CD14-positive monocyte (primary cell): ENCODE results near the gene GABRD. TPM values are rescaled to one million over a fixed set of nuclear protein-coding genes. Genes with fewer than 3 reads are reported as not detected.

ENCODE experiments used
- DNase-seq, 3 donors: peaks; one replicate each; pipeline ENCODE4 v3.0.0-alpha.2; 2011 to 2022
- H2AFZ ChIP-seq: 2 replicates; pipeline ENCODE4 v1.6.0; 2012; ENCODE audit warnings: mild to moderate bottlenecking, low read depth, low read length, inconsistent platforms; ENCODE audit not compliant: insufficient read depth, poor library complexity, severe bottlenecking
- H3K27ac ChIP-seq, 2 donors: 1 replicate in 1 of 2; 2 replicates in 1 of 2; pipeline ENCODE4 v1.5.1; 2012 to 2013; ENCODE audit warnings: low read length in 2 of 2, control low read depth in 1 of 2, inconsistent platforms in 1 of 2, low read depth in 1 of 2, mild to moderate bottlenecking in 1 of 2
- H3K27me3 ChIP-seq, 2 donors: one replicate each; pipeline versions ENCODE4 v1.6.0 to v1.6.1; 2011 to 2013; ENCODE audit warnings: low read length in 2 of 2; ENCODE audit not compliant: control insufficient read depth in 2 of 2, insufficient read depth in 2 of 2
- H3K36me3 ChIP-seq, 2 donors: replicated peaks in 1 of 2; 1 replicate in 1 of 2; 2 replicates in 1 of 2; pipeline versions ENCODE4 v1.5.1 to v1.6.1; 2012 to 2013; ENCODE audit warnings: low read length in 2 of 2, control low read depth in 1 of 2, inconsistent platforms in 1 of 2, mild to moderate bottlenecking in 1 of 2; ENCODE audit not compliant: insufficient read depth in 2 of 2, control insufficient read depth in 1 of 2
- H3K4me1 ChIP-seq, 2 donors: 1 replicate in 1 of 2; 2 replicates in 1 of 2; pipeline versions ENCODE4 v1.5.1 to v1.6.1; 2012 to 2013; ENCODE audit warnings: low read length in 2 of 2, control low read depth in 1 of 2, inconsistent platforms in 1 of 2, mild to moderate bottlenecking in 1 of 2, moderate library complexity in 1 of 2; ENCODE audit not compliant: insufficient read depth in 2 of 2, control insufficient read depth in 1 of 2
- H3K4me2 ChIP-seq: replicated peaks from 2 replicates; pipeline ENCODE3; 2012; ENCODE audit warnings: low read length, moderate library complexity, mild to moderate bottlenecking; ENCODE audit not compliant: poor library complexity, severe bottlenecking; ENCODE audit errors: extremely low read depth
- H3K4me3 ChIP-seq, 3 experiments: fragments of 200-600 bp in 1 of 3; sonication (generic) in 1 of 3; replicated peaks in 1 of 3; 1 replicate in 2 of 3; 2 replicates in 1 of 3; pipeline ENCODE4 v1.5.1; 2011 to 2013; ENCODE audit warnings: low read length in 3 of 3, mild to moderate bottlenecking in 3 of 3, control low read depth in 2 of 3, low read depth in 2 of 3, inconsistent platforms in 1 of 3, moderate library complexity in 1 of 3
- H3K79me2 ChIP-seq: 2 replicates; pipeline ENCODE4 v1.6.0; 2012; ENCODE audit warnings: mild to moderate bottlenecking, control low read depth, inconsistent platforms, low read length, moderate library complexity; ENCODE audit not compliant: insufficient read depth
- H3K9ac ChIP-seq: 2 replicates; pipeline ENCODE4 v1.6.0; 2017; ENCODE audit warnings: low read length, mild to moderate bottlenecking; ENCODE audit not compliant: insufficient read depth, poor library complexity, severe bottlenecking
- H3K9me3 ChIP-seq, 2 donors: replicated peaks in 1 of 2; 1 replicate in 1 of 2; 2 replicates in 1 of 2; pipeline versions ENCODE4 v1.5.1 to v1.6.1; 2012 to 2013; ENCODE audit warnings: low read length in 2 of 2, control low read depth in 1 of 2; ENCODE audit not compliant: control insufficient read depth in 1 of 2, insufficient read depth in 1 of 2
- H4K20me1 ChIP-seq: 2 replicates; pipeline ENCODE4 v1.6.0; 2012; ENCODE audit warnings: mild to moderate bottlenecking, low read length, control low read depth, moderate library complexity; ENCODE audit not compliant: insufficient read depth
- H3K27ac Mint-ChIP-seq, 7 donors: one replicate each; pipeline ENCODE4 v1.8.0; 2020; ENCODE audit warnings: mild to moderate bottlenecking in 7 of 7, mixed read lengths in 7 of 7, moderate library complexity in 6 of 7, inconsistent platforms in 2 of 7
- H3K27me3 Mint-ChIP-seq, 3 donors: one replicate each; pipeline ENCODE4 v1.8.0; 2021 to 2022; ENCODE audit warnings: low read depth in 3 of 3, mild to moderate bottlenecking in 3 of 3, mixed read lengths in 3 of 3, moderate library complexity in 3 of 3, inconsistent platforms in 1 of 3
- H3K36me3 Mint-ChIP-seq, 2 donors: one replicate each; pipeline ENCODE4 v1.8.0; 2020; ENCODE audit warnings: mixed read lengths in 2 of 2, inconsistent platforms in 1 of 2, mild to moderate bottlenecking in 1 of 2
- H3K4me1 Mint-ChIP-seq: one replicate; pipeline ENCODE4 v1.8.0; 2020; ENCODE audit warnings: mild to moderate bottlenecking, mixed read lengths
- H3K4me3 Mint-ChIP-seq, 2 donors: one replicate each; pipeline ENCODE4 v1.8.0; 2020; ENCODE audit warnings: mild to moderate bottlenecking in 2 of 2, mixed read lengths in 2 of 2, moderate library complexity in 1 of 2
- H3K9me3 Mint-ChIP-seq, 7 donors: one replicate each; pipeline ENCODE4 v1.8.0; 2020 to 2022; ENCODE audit warnings: mixed read lengths in 7 of 7, mild to moderate bottlenecking in 6 of 7, moderate library complexity in 6 of 7, inconsistent platforms in 2 of 7
- WGBS: methylation state at CpG from one replicate; pipeline ENCODE4 v1.1.5; 2013; ENCODE audit warnings: missing lambda C conversion rate; ENCODE audit not compliant: insufficient coverage; 5-methylcytosine and 5-hydroxymethylcytosine counted together
- intact Hi-C, 2 donors: fragments of 100-400 bp; cut with micrococcal nuclease; formaldehyde crosslinking; loops; one replicate each; pipeline versions ENCODE4 v1.15.0 to v1.15.1; 2023
- polyA plus RNA-seq, 3 donors: library from polyadenylated mRNA; depleted of rRNA in 1 of 3; unstranded in 2 of 3; stranded (reverse) in 1 of 3; fragments of 300-500 nt in 2 of 3; fragments of >200 nt in 1 of 3; fragmentation: Illumina TruSeq in 2 of 3; gene quantifications; 1 replicate in 2 of 3; 2 replicates in 1 of 3; pipeline ENCODE4 v1.2.3, GENCODE V29; 2012 to 2021
- TF ChIP-seq, protein P1 (sequence below): fragments of 200-600 bp; IDR thresholded peaks from one replicate; pipeline ENCODE4 v1.8.0; 2022; ENCODE audit warnings: antibody characterized with exemption, mild to moderate bottlenecking

The GABRD gene
- polyA plus RNA-seq, 3 donors = not detected

GRCh38 chr1:2031546-2032540 is 12.7 kb downstream of the GABRD start:
- H3K27me3 ChIP-seq = no peaks in the 10 kb centered on the region
- WGBS = 85% methylated on average over 28 of the region's 33 CpGs

DNA sequence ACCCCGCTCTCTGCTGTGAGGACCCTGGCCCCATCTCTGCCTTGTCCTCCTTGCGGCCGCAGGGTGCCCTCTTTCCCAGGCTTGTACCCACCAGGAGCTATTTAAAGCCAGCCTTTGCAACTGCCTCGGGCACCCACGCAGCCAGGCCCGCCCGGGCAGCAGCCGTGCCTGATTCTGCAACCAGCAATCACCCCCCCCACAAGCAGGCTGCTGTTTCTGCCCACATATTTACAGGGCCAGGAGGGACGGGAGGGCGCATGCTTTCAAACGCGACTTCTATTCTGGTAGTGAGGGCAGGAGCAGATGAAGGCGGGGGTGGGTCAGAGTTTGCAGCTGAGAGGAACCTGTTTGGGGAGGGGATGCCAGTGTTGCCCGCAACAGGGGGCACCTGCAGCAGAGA is 13.6 kb downstream of the GABRD start:
- no peaks in the 10 kb centered on the region for H3K4me1 ChIP-seq
- TF ChIP-seq, protein P1, sequence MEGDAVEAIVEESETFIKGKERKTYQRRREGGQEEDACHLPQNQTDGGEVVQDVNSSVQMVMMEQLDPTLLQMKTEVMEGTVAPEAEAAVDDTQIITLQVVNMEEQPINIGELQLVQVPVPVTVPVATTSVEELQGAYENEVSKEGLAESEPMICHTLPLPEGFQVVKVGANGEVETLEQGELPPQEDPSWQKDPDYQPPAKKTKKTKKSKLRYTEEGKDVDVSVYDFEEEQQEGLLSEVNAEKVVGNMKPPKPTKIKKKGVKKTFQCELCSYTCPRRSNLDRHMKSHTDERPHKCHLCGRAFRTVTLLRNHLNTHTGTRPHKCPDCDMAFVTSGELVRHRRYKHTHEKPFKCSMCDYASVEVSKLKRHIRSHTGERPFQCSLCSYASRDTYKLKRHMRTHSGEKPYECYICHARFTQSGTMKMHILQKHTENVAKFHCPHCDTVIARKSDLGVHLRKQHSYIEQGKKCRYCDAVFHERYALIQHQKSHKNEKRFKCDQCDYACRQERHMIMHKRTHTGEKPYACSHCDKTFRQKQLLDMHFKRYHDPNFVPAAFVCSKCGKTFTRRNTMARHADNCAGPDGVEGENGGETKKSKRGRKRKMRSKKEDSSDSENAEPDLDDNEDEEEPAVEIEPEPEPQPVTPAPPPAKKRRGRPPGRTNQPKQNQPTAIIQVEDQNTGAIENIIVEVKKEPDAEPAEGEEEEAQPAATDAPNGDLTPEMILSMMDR = no peak
- intact Hi-C loops = no loop called here
- no peak overlapping the region for H3K4me3 Mint-ChIP-seq
- DNase-seq = no peak
- no peaks in the 10 kb centered on the region for H3K4me1 Mint-ChIP-seq
- H3K4me3 ChIP-seq = no peak overlapping the region
- H3K27ac ChIP-seq = no peak overlapping the region
- H3K9me3 ChIP-seq = no peaks in the 10 kb centered on the region
- H3K79me2 ChIP-seq = no peaks in the 10 kb centered on the region
- no peak overlapping the region for H3K27ac Mint-ChIP-seq
- no peak overlapping the region for H3K9ac ChIP-seq
- H3K27me3 Mint-ChIP-seq = peaks cover 5 to 9% (median 8%) of the 10 kb centered on the region in 3 donors
- H3K36me3 ChIP-seq = no peaks in the 10 kb centered on the region
- H3K4me2 ChIP-seq = no peak overlapping the region
- 95% methylated on average over 7 of the region's 14 CpGs for WGBS
- H3K9me3 Mint-ChIP-seq = no peaks in the 10 kb centered on the region
- H3K27me3 ChIP-seq = no peaks in the 10 kb centered on the region
- no peaks in the 10 kb centered on the region for H4K20me1 ChIP-seq
- H3K36me3 Mint-ChIP-seq = no peaks in the 10 kb centered on the region
- no peak overlapping the region for H2AFZ ChIP-seq

More at GRCh38 chr1:2031546-2032540, 12.7 kb downstream of the GABRD start:
- Mint-ChIP-seq H3K36me3 (no peaks in the 10 kb centered on the region), H3K9me3 (no peaks in the 10 kb centered on the region), H3K4me1 (no peaks in the 10 kb centered on the region), H3K4me3 (no peak overlapping the region), H3K27me3 (peaks cover 5 to 11% (median 7%) of the 10 kb centered on the region in 3 donors), H3K27ac (no peak overlapping the region)
- no peak overlapping the region for H3K4me2 ChIP-seq
- H3K4me3 ChIP-seq = no peak overlapping the region
- no peaks in the 10 kb centered on the region for H4K20me1 ChIP-seq
- H3K36me3 ChIP-seq = no peaks in the 10 kb centered on the region
- H3K4me1 ChIP-seq = no peaks in the 10 kb centered on the region
- no peaks in the 10 kb centered on the region for H3K79me2 ChIP-seq
- H3K9ac ChIP-seq = no peak overlapping the region
- intact Hi-C loops = no loop called here
- TF ChIP-seq, protein P1 = no peak
- no peak overlapping the region for H3K27ac ChIP-seq
- no peaks in the 10 kb centered on the region for H3K9me3 ChIP-seq
- H2AFZ ChIP-seq = no peak overlapping the region
- no peak for DNase-seq
